Activated T-cell treated with anti-CD3 and anti-CD28 coated beads, Interleukin-2, amount 50 U/mL, for 4 hours (primary cell): ENCODE data around the gene OR51B5. TPM values are rescaled to one million over a fixed set of nuclear protein-coding genes. Genes with fewer than 3 reads are reported as not detected.
"Not testable (repeated sequence)": the region's sequence is repeated elsewhere in the genome, so short reads cannot be mapped to it uniquely, and the experiment has no call there.

Source experiments
- ATAC-seq, 2 donors: fragments of 200-7000 bp; cut with Tn5 transposase; one replicate each; pipeline ENCODE4 v1.10.0; 2021
- DNase-seq: peaks from one replicate; pipeline ENCODE4 v3.0.0-alpha.2; 2020
- H3K27me3 Mint-ChIP-seq: one replicate; pipeline ENCODE4 v1.8.0; 2021; ENCODE audit warnings: low read depth, mixed read lengths
- H3K36me3 Mint-ChIP-seq: one replicate; pipeline ENCODE4 v1.8.0; 2022; ENCODE audit warnings: mixed read lengths; ENCODE audit not compliant: insufficient read depth
- H3K4me1 Mint-ChIP-seq: one replicate; pipeline ENCODE4 v1.8.0; 2021; ENCODE audit warnings: low read depth, mixed read lengths
- H3K4me3 Mint-ChIP-seq: one replicate; pipeline ENCODE4 v1.8.0; 2021; ENCODE audit warnings: mild to moderate bottlenecking, moderate library complexity, mixed read lengths
- H3K9me3 Mint-ChIP-seq: one replicate; pipeline ENCODE4 v1.8.0; 2021; ENCODE audit warnings: mixed read lengths
- total RNA-seq, 3 donors: library from RNA; stranded (reverse); gene quantifications; one replicate each; pipeline ENCODE4 v1.2.1, GENCODE V29; 2021

OR51B5 gene
- total RNA-seq: not detected

GRCh38 chr11:5343474-5344335, at the start of gene OR51B5:
Gene OR51B5, minus strand, starts transcription at chr11:5343524. Its CDS starts 0 bp downstream, at chr11:5343524.
- ATAC-seq (no peak), DNase-seq (no peak)
- Mint-ChIP-seq H3K9me3 (no peaks in the 10 kb centered on the region), H3K4me1 (no peaks in the 10 kb centered on the region), H3K36me3 (no peaks in the 10 kb centered on the region), H3K4me3 (no peak within 1 kb of the TSS), H3K27me3 (peaks cover 4% of the 10 kb centered on the region)

- H3K27me3 Mint-ChIP-seq: peaks cover 5% of the 10 kb centered on the region
- DNase-seq (no peak), ATAC-seq (no peak)
- no peaks in the 10 kb centered on the region for H3K4me1 Mint-ChIP-seq
- no peaks in the 10 kb centered on the region for H3K36me3 Mint-ChIP-seq
- no peaks in the 10 kb centered on the region for H3K9me3 Mint-ChIP-seq
- no peak overlapping the region for H3K4me3 Mint-ChIP-seq
These were observed 46.9 kb upstream of the OR51B5 start for GRCh38 chr11:5390210-5390609.

GRCh38 chr11:5384335-5384734, 41.0 kb upstream of the OR51B5 start:
- Mint-ChIP-seq H3K4me3 (no peak overlapping the region), H3K36me3 (no peaks in the 10 kb centered on the region), H3K27me3 (no peaks in the 10 kb centered on the region), H3K9me3 (no peaks in the 10 kb centered on the region), H3K4me1 (no peaks in the 10 kb centered on the region)
- ATAC-seq (no peak), DNase-seq (no peak)

GRCh38 chr11:5383576-5383975, 40.3 kb upstream of the OR51B5 start, which contains the start of gene OR51M1:
Gene OR51M1, plus strand, starts transcription at chr11:5383812. Its CDS starts 5,587 bp downstream, at chr11:5389399.
- ATAC-seq: no peak
- no peaks in the 10 kb centered on the region for H3K36me3 Mint-ChIP-seq
- H3K9me3 Mint-ChIP-seq: no peaks in the 10 kb centered on the region
- DNase-seq: no peak
- H3K27me3 Mint-ChIP-seq: no peaks in the 10 kb centered on the region
- no peak within 1 kb of the TSS for H3K4me3 Mint-ChIP-seq
- no peaks in the 10 kb centered on the region for H3K4me1 Mint-ChIP-seq

GRCh38 chr11:5380740-5381342, 37.5 kb upstream of the OR51B5 start:
- no peaks in the 10 kb centered on the region for H3K27me3 Mint-ChIP-seq
- no peaks in the 10 kb centered on the region for H3K4me1 Mint-ChIP-seq
- ATAC-seq: no peak
- no peaks in the 10 kb centered on the region for H3K36me3 Mint-ChIP-seq
- H3K9me3 Mint-ChIP-seq: no peaks in the 10 kb centered on the region
- no peak for DNase-seq
- H3K4me3 Mint-ChIP-seq: no peak overlapping the region

GRCh38 chr11:5369789-5370188, 26.5 kb upstream of the OR51B5 start:
- Mint-ChIP-seq H3K36me3 (no peaks in the 10 kb centered on the region), H3K4me3 (no peak overlapping the region), H3K9me3 (no peaks in the 10 kb centered on the region), H3K27me3 (peaks cover 16% of the 10 kb centered on the region), H3K4me1 (no peaks in the 10 kb centered on the region)
- no peak for ATAC-seq
- DNase-seq: no peak

- no peak for DNase-seq
- Mint-ChIP-seq H3K36me3 (no peaks in the 10 kb centered on the region), H3K4me1 (no peaks in the 10 kb centered on the region), H3K9me3 (no peaks in the 10 kb centered on the region), H3K27me3 (peaks cover 15% of the 10 kb centered on the region), H3K4me3 (no peak overlapping the region)
- ATAC-seq: no peak
These were observed 25.2 kb upstream of the OR51B5 start for GRCh38 chr11:5368502-5369043.

GRCh38 chr11:5367448-5368074, 24.2 kb upstream of the OR51B5 start:
- ATAC-seq (no peak), DNase-seq (no peak)
- Mint-ChIP-seq H3K4me3 (no peak overlapping the region), H3K36me3 (no peaks in the 10 kb centered on the region), H3K27me3 (peaks cover 6% of the 10 kb centered on the region), H3K9me3 (no peaks in the 10 kb centered on the region), H3K4me1 (no peaks in the 10 kb centered on the region)

GRCh38 chr11:5366856-5367255, 23.5 kb upstream of the OR51B5 start:
- Mint-ChIP-seq H3K36me3 (no peaks in the 10 kb centered on the region), H3K27me3 (peaks cover 5% of the 10 kb centered on the region), H3K4me1 (no peaks in the 10 kb centered on the region), H3K4me3 (no peak overlapping the region), H3K9me3 (peaks cover 5% of the 10 kb centered on the region)
- ATAC-seq (no peak), DNase-seq (no peak)

- not testable (repeated sequence) for H3K9me3 Mint-ChIP-seq, H3K4me1 Mint-ChIP-seq, H3K36me3 Mint-ChIP-seq, H3K4me3 Mint-ChIP-seq, DNase-seq, ATAC-seq, H3K27me3 Mint-ChIP-seq
These were observed 23.0 kb upstream of the OR51B5 start for GRCh38 chr11:5366365-5366764.

- H3K4me1 Mint-ChIP-seq: no peaks in the 10 kb centered on the region
- H3K27me3 Mint-ChIP-seq: peaks cover 5% of the 10 kb centered on the region
- ATAC-seq (no peak), DNase-seq (no peak)
- peaks cover 13% of the 10 kb centered on the region for H3K9me3 Mint-ChIP-seq
- no peak overlapping the region for H3K4me3 Mint-ChIP-seq
- H3K36me3 Mint-ChIP-seq: no peaks in the 10 kb centered on the region
These were observed 20.9 kb upstream of the OR51B5 start for GRCh38 chr11:5364214-5364613.

GRCh38 chr11:5363679-5364078, 20.4 kb upstream of the OR51B5 start:
- Mint-ChIP-seq H3K9me3 (peaks cover 14% of the 10 kb centered on the region), H3K27me3 (peaks cover 5% of the 10 kb centered on the region), H3K4me1 (no peaks in the 10 kb centered on the region), H3K36me3 (no peaks in the 10 kb centered on the region), H3K4me3 (no peak overlapping the region)
- no peak for ATAC-seq
- no peak for DNase-seq

- ATAC-seq (no peak), DNase-seq (no peak)
- Mint-ChIP-seq H3K27me3 (peaks cover 5% of the 10 kb centered on the region), H3K4me1 (no peaks in the 10 kb centered on the region), H3K9me3 (peaks cover 14% of the 10 kb centered on the region), H3K4me3 (no peak overlapping the region), H3K36me3 (no peaks in the 10 kb centered on the region)
These were observed 18.8 kb upstream of the OR51B5 start for GRCh38 chr11:5362017-5362625.

GRCh38 chr11:5356031-5356430, 12.7 kb upstream of the OR51B5 start:
- not testable (repeated sequence) for H3K27me3 Mint-ChIP-seq, H3K4me3 Mint-ChIP-seq, H3K36me3 Mint-ChIP-seq, H3K9me3 Mint-ChIP-seq, H3K4me1 Mint-ChIP-seq, DNase-seq, ATAC-seq
